ENCODE data around the gene GAD1. TPM values are rescaled to one million over a fixed set of nuclear protein-coding genes. Genes with fewer than 3 reads are reported as not detected.

The GAD1 gene
- total and polyA plus RNA-seq, 5 donors from 2014 or later = not detected

DNA sequence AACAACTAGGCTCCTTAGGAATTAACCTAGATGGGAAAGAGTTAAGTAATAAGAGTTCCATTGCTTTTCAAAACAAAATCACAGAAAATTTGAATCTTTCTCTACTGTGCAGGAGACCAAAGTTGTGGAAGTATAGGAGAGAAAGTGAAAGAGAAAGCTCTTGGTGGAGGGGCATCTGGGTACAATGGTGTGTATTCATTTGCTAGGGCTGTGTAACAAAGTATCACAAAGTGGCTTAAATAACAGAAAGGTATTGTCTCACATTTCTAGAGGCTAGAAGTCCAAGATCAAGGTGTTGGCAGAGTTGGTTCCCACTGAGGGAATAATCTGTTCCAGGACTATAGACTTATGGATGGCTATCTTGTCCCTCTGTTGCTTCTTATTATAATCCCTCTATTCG is 61.8 kb downstream of the GAD1 start:
- no peak overlapping the region for H3K27ac ChIP-seq (ENCODE audit: insufficient read depth, low read length, poor library complexity, severe bottlenecking)
- Mint-ChIP-seq H3K27ac (no peak overlapping the region), H3K4me3 (peak overlapping the region in 2 of 4 donors; percentile 39 to 44), H3K4me1 (peaks cover under 1 to 10% (median 4%) of the 10 kb centered on the region in 4 donors), H3K36me3 (no peaks in the 10 kb centered on the region), H3K9me3 (peaks cover 0 to 2% (median 0%) of the 10 kb centered on the region in 7 donors), H3K27me3 (peaks cover 17% of the 10 kb centered on the region)
- DNase-seq (peak in 1 of 3 donors; percentile 48), ATAC-seq (ENCODE audit: low read depth in 2 of 2) (no peak)
- H3K27me3 ChIP-seq (ENCODE audit: control insufficient read depth, insufficient read depth, low read length) = no peaks in the 10 kb centered on the region
- no peaks in the 10 kb centered on the region for H3K36me3 ChIP-seq (ENCODE audit: control insufficient read depth, insufficient read depth, low read length)
- H3K9me3 ChIP-seq (ENCODE audit: control insufficient read depth in 2 of 2, low read length in 2 of 2) = no peaks in the 10 kb centered on the region
- H3K4me3 ChIP-seq (ENCODE audit: low read depth, low read length) = peak overlapping the region; percentile 43
- H3K4me1 ChIP-seq (ENCODE audit: control insufficient read depth, insufficient read depth, low read length, poor library complexity, severe bottlenecking) = peaks cover 1% of the 10 kb centered on the region

DNA sequence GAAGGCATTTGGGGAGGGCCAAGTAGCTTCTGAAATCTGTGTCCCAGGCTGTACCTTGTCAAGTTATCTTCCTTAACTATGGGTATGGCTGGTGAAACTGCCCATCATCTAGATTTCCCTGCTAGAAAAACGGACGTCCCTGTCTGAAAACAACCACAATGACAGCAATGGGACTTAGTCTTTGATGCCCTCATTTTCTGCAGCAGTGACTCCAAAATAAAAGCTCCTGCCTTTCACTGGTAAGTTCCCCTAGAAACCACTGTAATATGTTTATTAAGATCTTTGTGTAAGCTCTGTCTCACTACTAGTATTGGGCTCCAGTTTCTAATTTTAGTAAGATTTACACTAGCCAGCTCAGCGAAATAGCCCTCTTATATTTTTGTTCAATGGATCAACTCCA is 65.2 kb downstream of the GAD1 start:
- no peaks in the 10 kb centered on the region for H3K9me3 ChIP-seq (ENCODE audit: control insufficient read depth in 2 of 2, low read length in 2 of 2)
- no peaks in the 10 kb centered on the region for H3K27me3 ChIP-seq (ENCODE audit: control insufficient read depth, insufficient read depth, low read length)
- no peak overlapping the region for H3K4me3 ChIP-seq (ENCODE audit: low read depth, low read length)
- Mint-ChIP-seq H3K27ac (no peak overlapping the region), H3K4me1 (peaks cover 0 to 10% (median 3%) of the 10 kb centered on the region in 4 donors), H3K27me3 (peaks cover 17% of the 10 kb centered on the region), H3K4me3 (no peak overlapping the region), H3K36me3 (no peaks in the 10 kb centered on the region), H3K9me3 (peaks cover 0 to 2% (median 0%) of the 10 kb centered on the region in 7 donors)
- DNase-seq (no peak), ATAC-seq (ENCODE audit: low read depth in 2 of 2) (no peak)
- H3K27ac ChIP-seq (ENCODE audit: insufficient read depth, low read length, poor library complexity, severe bottlenecking) = no peak overlapping the region
- no peaks in the 10 kb centered on the region for H3K4me1 ChIP-seq (ENCODE audit: control insufficient read depth, insufficient read depth, low read length, poor library complexity, severe bottlenecking)
- no peaks in the 10 kb centered on the region for H3K36me3 ChIP-seq (ENCODE audit: control insufficient read depth, insufficient read depth, low read length)

DNA sequence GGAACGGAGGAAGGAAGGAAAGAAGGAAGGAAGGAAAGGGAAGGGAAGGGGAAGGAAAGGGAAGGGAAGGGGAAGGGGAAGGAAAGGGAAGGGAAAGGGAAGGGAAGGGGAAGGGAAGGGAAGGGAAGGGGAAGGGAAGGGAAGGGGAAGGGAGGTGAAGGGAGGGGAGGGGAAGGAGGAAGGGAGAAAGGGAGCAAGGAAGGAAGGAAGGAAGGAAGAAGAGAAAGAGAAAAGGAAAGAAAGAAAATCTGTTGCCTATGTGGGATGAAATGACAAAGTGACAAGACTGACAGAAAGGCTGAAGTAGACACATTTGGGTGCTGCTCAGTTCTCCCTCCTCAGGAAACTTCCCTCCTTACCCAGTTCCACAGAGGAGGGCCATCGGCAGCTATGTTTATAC is 66.1 kb downstream of the GAD1 start:
- H3K27ac ChIP-seq (ENCODE audit: insufficient read depth, low read length, poor library complexity, severe bottlenecking) = no peak overlapping the region
- H3K4me1 ChIP-seq (ENCODE audit: control insufficient read depth, insufficient read depth, low read length, poor library complexity, severe bottlenecking) = no peaks in the 10 kb centered on the region
- H3K4me1 Mint-ChIP-seq = peaks cover 0 to 10% (median 3%) of the 10 kb centered on the region in 4 donors
- H3K36me3 ChIP-seq (ENCODE audit: control insufficient read depth, insufficient read depth, low read length) = no peaks in the 10 kb centered on the region
- no peak overlapping the region for H3K27ac Mint-ChIP-seq
- H3K4me3 ChIP-seq (ENCODE audit: low read depth, low read length) = no peak overlapping the region
- no peaks in the 10 kb centered on the region for H3K36me3 Mint-ChIP-seq
- H3K9me3 ChIP-seq (ENCODE audit: control insufficient read depth in 2 of 2, low read length in 2 of 2) = no peaks in the 10 kb centered on the region
- DNase-seq (no peak), ATAC-seq (ENCODE audit: low read depth in 2 of 2) (no peak)
- H3K27me3 Mint-ChIP-seq = peaks cover 18% of the 10 kb centered on the region
- peaks cover 0 to 2% (median 0%) of the 10 kb centered on the region in 7 donors for H3K9me3 Mint-ChIP-seq
- H3K4me3 Mint-ChIP-seq = no peak overlapping the region
- H3K27me3 ChIP-seq (ENCODE audit: control insufficient read depth, insufficient read depth, low read length) = peaks cover 3% of the 10 kb centered on the region

DNA sequence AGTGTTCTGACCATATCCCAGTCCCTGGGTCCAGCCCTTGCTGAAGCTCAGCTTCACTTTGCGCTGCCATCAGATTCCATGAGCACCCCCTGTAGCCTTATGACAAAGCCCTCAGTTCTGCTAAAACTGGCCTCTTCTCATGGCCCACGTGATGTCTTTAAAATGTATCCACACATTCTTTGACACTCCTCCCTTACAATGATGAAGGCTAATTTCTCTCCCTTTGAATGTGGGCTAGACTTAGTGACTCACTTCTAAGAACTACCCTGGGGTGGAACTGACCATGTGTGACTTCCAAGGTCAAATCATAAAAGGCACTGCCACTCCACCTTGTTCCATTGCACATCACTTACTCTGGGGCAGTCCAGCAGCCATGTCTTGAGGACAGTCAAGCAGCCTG is 67.0 kb downstream of the GAD1 start:
- no peak overlapping the region for H3K27ac ChIP-seq (ENCODE audit: insufficient read depth, low read length, poor library complexity, severe bottlenecking)
- H3K36me3 ChIP-seq (ENCODE audit: control insufficient read depth, insufficient read depth, low read length) = no peaks in the 10 kb centered on the region
- DNase-seq = no peak
- H3K4me1 ChIP-seq (ENCODE audit: control insufficient read depth, insufficient read depth, low read length, poor library complexity, severe bottlenecking) = no peaks in the 10 kb centered on the region
- H3K4me3 ChIP-seq (ENCODE audit: low read depth, low read length) = no peak overlapping the region
- Mint-ChIP-seq H3K4me1 (peaks cover 0 to 2% (median 0%) of the 10 kb centered on the region in 4 donors), H3K27ac (no peak overlapping the region), H3K36me3 (no peaks in the 10 kb centered on the region), H3K9me3 (peaks cover 0 to 2% (median 0%) of the 10 kb centered on the region in 7 donors), H3K4me3 (no peak overlapping the region), H3K27me3 (peaks cover 26% of the 10 kb centered on the region)
- peaks cover 3% of the 10 kb centered on the region for H3K27me3 ChIP-seq (ENCODE audit: control insufficient read depth, insufficient read depth, low read length)
- no peak for ATAC-seq (ENCODE audit: low read depth in 2 of 2)
- H3K9me3 ChIP-seq (ENCODE audit: control insufficient read depth in 2 of 2, low read length in 2 of 2) = no peaks in the 10 kb centered on the region

DNA sequence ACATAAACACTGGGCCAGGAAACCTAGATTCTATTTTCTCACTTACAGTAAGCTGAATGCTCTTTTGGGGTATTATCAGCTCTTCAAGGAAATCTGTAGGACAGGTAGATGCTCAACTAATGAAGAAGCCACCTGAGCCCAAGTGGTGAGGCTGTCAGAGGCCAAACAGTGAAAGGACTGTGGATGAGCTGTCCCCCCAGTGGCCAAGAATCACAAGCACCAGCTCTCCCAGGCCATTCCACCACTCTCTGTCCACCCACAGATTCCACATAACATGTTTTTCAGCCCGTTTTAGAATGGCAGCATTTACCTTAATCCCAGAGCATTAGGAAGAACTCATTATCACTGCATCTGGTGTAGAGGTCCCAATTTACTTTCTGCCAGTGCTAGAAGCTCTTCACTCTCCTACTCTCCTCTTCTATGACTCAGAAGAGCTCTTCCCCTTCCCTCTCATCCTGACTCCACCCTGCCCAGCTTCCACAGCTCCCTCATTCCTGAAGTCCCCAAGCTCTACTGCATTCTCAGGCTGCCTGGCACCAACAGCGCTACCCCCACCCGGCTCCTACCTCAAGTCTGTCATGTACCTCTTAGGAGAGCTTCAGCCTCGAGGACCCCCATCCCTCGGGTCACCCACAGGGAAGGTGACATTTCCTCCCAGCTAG is 68.6 kb downstream of the GAD1 start:
- ATAC-seq (ENCODE audit: low read depth in 2 of 2) = no peak
- Histone ChIP-seq H3K9me3 (ENCODE audit: control insufficient read depth in 2 of 2, low read length in 2 of 2) (no peaks in the 10 kb centered on the region), H3K27ac (ENCODE audit: insufficient read depth, low read length, poor library complexity, severe bottlenecking) (no peak overlapping the region), H3K36me3 (ENCODE audit: control insufficient read depth, insufficient read depth, low read length) (no peaks in the 10 kb centered on the region), H3K4me1 (ENCODE audit: control insufficient read depth, insufficient read depth, low read length, poor library complexity, severe bottlenecking) (no peaks in the 10 kb centered on the region), H3K27me3 (ENCODE audit: control insufficient read depth, insufficient read depth, low read length) (peaks cover 3% of the 10 kb centered on the region), H3K4me3 (ENCODE audit: low read depth, low read length) (no peak overlapping the region)
- Mint-ChIP-seq H3K27ac (no peak overlapping the region), H3K27me3 (peaks cover 31% of the 10 kb centered on the region), H3K36me3 (no peaks in the 10 kb centered on the region), H3K9me3 (peaks cover 0 to 2% (median 0%) of the 10 kb centered on the region in 7 donors), H3K4me3 (no peak overlapping the region), H3K4me1 (no peaks in the 10 kb centered on the region)
- no peak for DNase-seq

DNA sequence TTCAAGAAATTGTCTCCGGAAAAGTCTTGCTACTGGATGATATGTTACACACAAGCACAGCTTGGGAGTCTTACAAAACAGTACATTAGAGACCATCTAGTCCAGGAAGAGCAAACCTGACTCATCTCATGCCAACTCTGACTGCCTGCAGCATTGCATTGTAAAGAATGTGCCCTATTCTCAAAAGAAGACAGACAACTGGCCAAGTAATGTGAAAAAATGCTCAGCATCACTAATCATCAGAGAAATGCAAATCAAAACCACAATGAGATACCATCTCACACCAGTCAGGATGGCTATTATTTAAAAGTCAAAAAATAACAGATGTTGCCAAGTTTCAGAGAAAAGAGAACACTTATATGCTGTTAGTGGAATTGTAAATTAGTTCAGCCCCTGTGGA is 69.7 kb downstream of the GAD1 start:
- H3K27me3 Mint-ChIP-seq = peaks cover 28% of the 10 kb centered on the region
- no peaks in the 10 kb centered on the region for H3K36me3 Mint-ChIP-seq

DNA sequence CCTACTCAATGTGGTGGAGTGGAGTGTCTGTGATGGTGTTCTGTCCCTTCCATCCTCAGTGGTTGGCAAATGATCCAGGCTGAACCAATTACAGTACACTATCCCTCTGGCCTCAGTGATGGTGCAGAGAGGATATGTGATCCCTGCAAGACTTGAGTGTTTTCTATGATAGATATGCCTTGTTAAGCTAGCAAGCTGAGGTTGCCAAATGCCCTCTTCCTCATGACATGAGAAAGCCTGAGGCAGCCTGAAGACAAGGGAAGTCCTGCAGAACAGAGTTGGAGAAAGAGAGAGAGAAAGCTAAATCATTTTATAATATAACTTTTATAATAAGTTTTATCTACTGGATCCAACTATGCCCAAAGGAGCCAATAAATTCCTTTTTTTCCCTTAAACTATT is 70.8 kb downstream of the GAD1 start:
- Histone ChIP-seq H3K9me3 (ENCODE audit: control insufficient read depth in 2 of 2, low read length in 2 of 2) (no peaks in the 10 kb centered on the region), H3K4me1 (ENCODE audit: control insufficient read depth, insufficient read depth, low read length, poor library complexity, severe bottlenecking) (no peaks in the 10 kb centered on the region), H3K27me3 (ENCODE audit: control insufficient read depth, insufficient read depth, low read length) (peaks cover 3% of the 10 kb centered on the region), H3K36me3 (ENCODE audit: control insufficient read depth, insufficient read depth, low read length) (no peaks in the 10 kb centered on the region), H3K27ac (ENCODE audit: insufficient read depth, low read length, poor library complexity, severe bottlenecking) (no peak overlapping the region), H3K4me3 (ENCODE audit: low read depth, low read length) (no peak overlapping the region)
- Mint-ChIP-seq H3K27ac (no peak overlapping the region), H3K27me3 (peaks cover 21% of the 10 kb centered on the region), H3K4me3 (no peak overlapping the region), H3K4me1 (no peaks in the 10 kb centered on the region), H3K9me3 (peaks cover 0 to 1% (median 0%) of the 10 kb centered on the region in 7 donors), H3K36me3 (no peaks in the 10 kb centered on the region)
- no peak for ATAC-seq (ENCODE audit: low read depth in 2 of 2)
- DNase-seq = no peak

More for the DNA sequence above, 69.7 kb downstream of the GAD1 start:
- no peak overlapping the region for H3K4me3 Mint-ChIP-seq
- DNase-seq = no peak
- no peak overlapping the region for H3K4me3 ChIP-seq (ENCODE audit: low read depth, low read length)
- H3K4me1 Mint-ChIP-seq = no peaks in the 10 kb centered on the region
- H3K27ac ChIP-seq (ENCODE audit: insufficient read depth, low read length, poor library complexity, severe bottlenecking) = no peak overlapping the region
- no peaks in the 10 kb centered on the region for H3K9me3 ChIP-seq (ENCODE audit: control insufficient read depth in 2 of 2, low read length in 2 of 2)
- no peak for ATAC-seq (ENCODE audit: low read depth in 2 of 2)
- H3K27ac Mint-ChIP-seq = no peak overlapping the region
- H3K36me3 ChIP-seq (ENCODE audit: control insufficient read depth, insufficient read depth, low read length) = no peaks in the 10 kb centered on the region
- peaks cover 3% of the 10 kb centered on the region for H3K27me3 ChIP-seq (ENCODE audit: control insufficient read depth, insufficient read depth, low read length)
- H3K4me1 ChIP-seq (ENCODE audit: control insufficient read depth, insufficient read depth, low read length, poor library complexity, severe bottlenecking) = no peaks in the 10 kb centered on the region
- H3K9me3 Mint-ChIP-seq = peaks cover 0 to 2% (median 0%) of the 10 kb centered on the region in 7 donors

DNA sequence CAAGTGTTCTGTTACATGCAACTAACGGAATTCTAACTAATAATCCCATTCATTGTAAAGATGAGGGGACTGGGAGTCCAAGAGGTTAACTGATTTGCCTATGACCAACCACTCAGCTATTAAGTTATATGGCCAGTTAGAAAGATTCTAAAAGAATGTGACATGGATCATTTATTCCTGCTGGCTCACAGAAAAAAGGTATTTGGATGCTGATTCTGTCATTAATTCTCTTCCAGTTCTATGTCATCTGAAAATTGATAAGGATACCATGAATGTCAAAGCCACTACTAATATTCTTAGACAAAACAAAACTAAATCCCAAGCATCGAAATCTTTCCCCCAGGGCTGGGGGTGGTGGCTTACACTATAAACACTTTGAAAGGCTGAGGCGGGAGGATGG is 71.2 kb downstream of the GAD1 start:
- DNase-seq (no peak), ATAC-seq (ENCODE audit: low read depth in 2 of 2) (no peak)
- Histone ChIP-seq H3K9me3 (ENCODE audit: control insufficient read depth in 2 of 2, low read length in 2 of 2) (no peaks in the 10 kb centered on the region), H3K36me3 (ENCODE audit: control insufficient read depth, insufficient read depth, low read length) (no peaks in the 10 kb centered on the region), H3K4me1 (ENCODE audit: control insufficient read depth, insufficient read depth, low read length, poor library complexity, severe bottlenecking) (no peaks in the 10 kb centered on the region), H3K27ac (ENCODE audit: insufficient read depth, low read length, poor library complexity, severe bottlenecking) (no peak overlapping the region), H3K4me3 (ENCODE audit: low read depth, low read length) (no peak overlapping the region), H3K27me3 (ENCODE audit: control insufficient read depth, insufficient read depth, low read length) (peaks cover 3% of the 10 kb centered on the region)
- Mint-ChIP-seq H3K36me3 (no peaks in the 10 kb centered on the region), H3K9me3 (no peaks in the 10 kb centered on the region), H3K27ac (no peak overlapping the region), H3K4me1 (no peaks in the 10 kb centered on the region), H3K4me3 (no peak overlapping the region), H3K27me3 (peaks cover 19% of the 10 kb centered on the region)
